ENCODE data around the gene ZNF341.

Gene ZNF341

DNA sequence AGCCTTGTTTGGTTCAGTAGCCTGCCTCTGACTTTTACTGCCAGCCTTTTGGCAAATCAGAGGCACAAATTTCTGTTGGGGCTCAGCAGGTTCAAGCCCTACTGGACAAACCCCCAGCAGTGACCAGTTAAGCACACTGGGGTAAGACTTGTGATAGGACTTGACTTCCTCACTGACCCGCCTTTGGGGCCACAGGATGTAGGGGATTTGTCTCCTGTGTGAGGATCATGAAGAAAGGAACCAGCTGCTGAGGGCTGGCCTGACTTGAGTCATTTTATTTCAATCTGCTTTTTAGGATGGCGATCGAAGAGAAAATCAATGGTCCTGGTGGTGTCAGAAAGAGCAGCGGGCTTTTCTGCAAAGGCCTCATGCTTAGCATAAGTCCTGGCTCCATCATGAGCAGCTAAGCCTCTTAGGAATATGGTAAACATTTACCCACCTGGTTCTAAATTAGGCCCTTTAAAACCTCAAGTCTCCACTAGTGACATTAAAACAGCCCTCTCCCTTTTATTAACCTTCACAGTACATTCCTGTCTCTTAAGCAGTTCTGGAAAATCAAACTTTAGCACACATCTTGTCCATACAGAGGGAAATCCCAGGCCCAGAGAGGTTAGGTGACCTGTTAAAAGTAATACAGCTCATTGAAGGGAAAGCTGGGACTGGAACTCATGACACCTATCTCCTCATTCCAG, 96.0 kb downstream of the ZNF341 start:
- no peak for DNase-seq

DNA sequence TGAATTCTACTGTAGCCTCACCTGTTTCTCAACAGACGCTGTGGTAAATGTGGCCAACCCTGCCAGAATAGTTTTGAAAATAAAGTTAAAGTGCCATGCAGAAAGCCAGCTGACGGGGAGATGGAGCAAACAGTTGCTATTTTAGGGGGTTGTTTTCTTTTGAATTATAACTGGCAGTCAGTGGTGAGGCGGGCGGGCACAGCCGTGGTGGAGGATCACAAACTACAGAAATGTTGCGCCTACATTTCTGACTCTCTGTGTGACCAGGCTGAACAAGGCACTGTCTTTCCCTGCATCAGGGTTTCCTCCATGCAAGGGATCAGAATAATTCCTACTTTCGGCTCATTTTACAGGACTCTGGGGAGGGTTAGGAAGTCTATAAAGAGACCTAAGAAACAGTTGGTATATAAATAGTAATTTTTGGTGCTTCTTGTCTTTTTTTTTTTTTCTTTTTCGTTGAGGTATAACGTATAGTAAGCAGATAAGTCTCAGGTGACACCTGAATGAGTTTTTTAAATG, 96.6 kb downstream of the ZNF341 start:
- no peak for DNase-seq

DNA sequence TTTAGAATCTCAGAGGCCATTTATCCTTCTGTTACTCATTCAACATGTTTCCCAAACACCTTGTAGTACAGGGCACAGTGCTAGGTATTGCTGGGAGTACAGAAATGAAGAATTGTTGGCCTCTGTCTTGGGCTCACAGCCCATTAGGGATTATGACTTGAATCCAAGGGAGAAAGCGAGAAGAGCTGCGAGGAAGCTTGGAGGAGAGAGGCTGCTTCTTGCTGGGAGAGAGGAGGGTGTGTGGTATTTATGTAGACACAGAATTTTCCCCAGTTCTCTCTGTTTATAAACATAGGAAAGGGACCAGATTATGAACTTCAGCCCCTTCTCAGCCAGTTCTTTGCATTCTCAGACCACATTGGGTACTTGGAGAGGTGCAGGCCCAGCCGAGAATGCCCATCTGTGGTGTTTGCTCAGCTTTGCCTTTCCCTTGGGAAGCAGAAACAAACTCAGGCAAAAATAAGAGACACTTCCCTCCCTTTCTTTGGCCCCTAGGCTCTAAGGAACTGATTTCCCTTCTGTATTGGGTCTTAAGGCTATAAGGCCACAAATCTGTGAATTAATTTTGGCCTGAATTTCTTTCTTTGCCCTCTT, 97.3 kb downstream of the ZNF341 start:
- DNase-seq = no peak

DNA sequence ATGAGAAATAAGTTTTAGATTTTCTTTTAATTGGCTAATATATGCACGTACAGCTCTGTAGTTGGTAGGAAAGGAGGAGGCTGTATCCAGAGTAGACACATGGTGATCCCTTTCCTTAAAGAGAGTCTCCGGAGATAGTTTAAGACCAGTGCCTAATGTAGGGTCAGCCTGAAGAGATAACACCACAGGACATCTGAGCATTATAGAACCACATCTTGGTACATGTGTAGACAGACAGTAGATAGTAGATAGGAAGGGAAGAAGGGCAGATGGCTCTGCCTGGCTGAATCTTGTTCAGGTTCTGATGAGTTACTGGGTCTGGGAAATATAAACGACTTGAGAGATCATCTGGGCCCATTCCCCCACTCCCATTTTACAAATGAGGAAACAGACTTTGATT, 97.8 kb downstream of the ZNF341 start:
- DNase-seq = no peak

DNA sequence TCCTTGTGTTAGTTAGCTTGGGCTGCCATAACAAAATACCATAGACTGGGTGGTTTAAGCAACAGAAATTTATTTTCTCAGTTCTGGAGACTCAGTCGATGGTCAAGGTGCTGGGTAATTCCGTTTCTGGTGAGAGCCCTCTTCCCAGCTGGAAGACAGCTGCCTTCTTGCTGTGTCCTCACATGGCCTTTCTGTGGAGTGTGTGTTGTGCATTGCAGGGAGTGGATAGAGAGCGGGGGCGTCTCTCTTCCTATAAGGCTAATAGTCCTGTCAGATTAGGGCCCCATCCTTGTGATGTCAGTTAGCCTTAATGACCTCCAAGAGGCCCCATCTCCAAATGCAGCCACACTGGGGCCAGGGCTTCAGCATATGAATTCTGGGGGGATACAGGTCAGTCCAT, 98.6 kb downstream of the ZNF341 start:
- DNase-seq = no peak

DNA sequence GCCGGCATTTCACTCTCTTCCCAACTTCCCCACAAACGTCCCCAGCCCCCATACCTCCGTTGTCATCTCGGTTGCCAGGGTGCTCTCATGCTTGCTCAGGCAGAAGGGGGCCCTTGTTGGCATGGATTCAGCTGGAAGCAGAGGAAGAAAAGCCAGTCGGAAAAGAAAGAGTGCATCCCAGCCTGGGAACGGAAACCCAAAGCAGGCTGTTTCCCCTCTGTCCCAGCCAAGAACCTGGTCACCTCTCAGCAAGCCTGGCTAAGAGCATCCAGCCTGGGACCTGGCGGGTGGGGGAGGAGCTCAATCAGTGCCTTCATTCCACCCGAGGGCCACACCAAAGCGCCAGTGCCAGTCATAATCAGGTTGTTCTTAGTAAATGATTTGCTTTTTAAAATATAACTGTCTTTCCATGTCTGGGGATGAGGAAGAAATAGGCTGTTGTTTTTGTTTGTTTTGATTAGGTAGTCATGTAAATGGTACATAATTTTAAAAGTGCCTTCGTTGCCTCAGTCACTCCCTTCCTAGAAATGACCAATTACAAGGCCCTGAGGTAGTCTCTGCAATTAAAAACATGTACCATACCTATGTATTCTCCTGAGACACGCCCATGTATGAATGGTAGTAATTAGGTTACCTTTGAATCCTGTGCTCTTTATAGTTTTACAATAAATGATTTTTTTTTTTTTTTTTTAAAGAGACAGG, 100.5 kb downstream of the ZNF341 start:
- no peak for DNase-seq

DNA sequence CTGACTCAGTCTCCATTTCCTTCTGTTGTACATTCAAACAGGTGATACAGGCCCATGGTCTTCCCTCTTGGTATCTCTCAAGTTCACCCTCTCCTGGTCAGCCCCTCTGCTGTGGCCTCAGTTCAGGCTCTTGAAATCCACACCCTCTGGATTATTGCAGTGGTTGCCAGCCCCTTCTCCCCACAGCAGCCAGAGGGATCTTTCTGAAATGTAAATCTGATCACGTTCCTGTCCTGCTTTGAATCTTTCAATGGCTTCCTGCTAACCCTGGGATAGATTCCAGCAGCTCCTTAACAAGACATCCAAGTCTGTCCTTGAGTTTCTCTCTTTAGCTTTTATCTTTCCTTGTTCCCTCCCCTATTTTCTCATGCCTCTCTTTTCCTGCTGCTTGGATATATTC, 101.5 kb downstream of the ZNF341 start:
- DNase-seq = no peak

DNA sequence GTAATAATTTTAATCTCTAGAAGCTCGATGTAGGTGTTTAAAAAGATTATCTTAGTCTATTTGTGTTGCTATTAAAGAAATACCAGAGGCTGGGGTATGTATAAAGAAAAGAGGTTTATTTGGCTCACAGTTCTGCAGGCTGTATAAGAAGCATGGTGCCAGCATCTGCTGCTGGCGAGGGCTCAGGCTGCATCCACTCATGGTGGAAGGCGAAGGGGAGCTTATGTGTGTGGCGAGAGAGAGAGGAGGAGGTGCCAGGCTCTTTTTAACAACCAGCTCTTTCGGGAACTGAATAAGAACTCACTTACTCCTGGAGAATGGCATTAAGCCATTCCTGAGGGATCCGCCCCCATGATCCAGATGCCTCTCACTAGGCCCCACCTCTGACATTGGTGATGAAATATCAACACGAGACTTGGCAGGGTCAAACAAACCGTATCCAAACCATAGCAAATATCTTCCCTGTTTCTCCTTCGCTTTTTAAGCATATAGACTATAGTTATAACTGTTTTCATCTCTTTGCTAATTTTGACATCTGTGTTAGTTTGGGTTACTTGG, 103.9 kb downstream of the ZNF341 start:
- DNase-seq = no peak

DNA sequence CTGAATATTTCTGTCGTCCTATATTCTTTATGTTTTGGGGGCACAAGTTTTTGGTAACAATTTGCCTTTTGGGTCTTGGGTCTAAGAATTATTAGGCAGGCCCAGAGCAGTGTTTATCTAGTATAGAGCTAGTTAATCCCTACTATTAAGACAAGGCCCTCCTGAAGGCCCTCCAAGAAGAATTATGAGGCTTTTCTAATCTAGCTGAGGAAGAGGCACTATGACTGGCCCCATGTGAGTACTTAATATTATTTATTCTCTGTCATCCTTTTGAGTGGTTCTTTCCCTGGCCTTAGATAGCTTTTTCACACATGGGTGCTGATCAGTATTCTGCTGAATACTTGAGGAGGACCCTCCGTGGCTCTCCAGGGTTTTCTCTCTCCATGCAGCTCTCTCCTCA, 104.5 kb downstream of the ZNF341 start:
- DNase-seq = no peak

DNA sequence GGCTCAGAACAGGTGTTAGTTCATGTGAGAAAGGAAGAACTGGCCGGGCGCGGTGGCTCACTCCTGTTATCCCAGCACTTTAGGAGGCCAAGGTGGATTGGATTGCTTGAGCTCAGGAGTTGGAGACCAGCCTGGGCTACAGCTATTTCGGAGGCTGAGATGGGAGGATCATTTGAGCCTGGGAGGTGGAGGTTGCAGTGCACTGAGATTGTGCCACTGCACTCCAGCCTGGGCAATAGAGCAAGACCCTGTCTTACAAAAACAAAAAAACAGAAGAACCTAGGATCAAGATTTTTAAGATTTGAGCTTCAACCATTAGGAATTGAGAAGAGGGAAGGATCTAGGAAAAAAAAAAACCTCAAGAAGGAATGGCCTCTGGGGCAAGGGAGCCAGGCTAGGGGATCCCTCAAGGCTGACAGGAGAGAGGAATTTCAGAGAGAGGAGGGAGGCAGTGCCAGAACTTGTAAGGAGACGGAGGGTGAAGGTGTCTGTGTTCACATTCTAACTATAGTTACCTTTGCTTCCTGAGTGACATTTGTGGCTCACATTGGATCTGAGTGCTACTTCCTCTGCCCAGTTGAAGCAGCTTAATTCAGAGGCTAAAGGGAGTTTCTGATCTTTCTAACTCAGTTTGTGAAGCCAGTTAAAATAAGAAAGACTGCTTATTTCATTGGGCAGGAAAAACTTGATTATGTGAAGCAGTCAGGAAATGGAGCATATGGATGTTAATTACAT, 105.5 kb downstream of the ZNF341 start:
- DNase-seq = no peak

DNA sequence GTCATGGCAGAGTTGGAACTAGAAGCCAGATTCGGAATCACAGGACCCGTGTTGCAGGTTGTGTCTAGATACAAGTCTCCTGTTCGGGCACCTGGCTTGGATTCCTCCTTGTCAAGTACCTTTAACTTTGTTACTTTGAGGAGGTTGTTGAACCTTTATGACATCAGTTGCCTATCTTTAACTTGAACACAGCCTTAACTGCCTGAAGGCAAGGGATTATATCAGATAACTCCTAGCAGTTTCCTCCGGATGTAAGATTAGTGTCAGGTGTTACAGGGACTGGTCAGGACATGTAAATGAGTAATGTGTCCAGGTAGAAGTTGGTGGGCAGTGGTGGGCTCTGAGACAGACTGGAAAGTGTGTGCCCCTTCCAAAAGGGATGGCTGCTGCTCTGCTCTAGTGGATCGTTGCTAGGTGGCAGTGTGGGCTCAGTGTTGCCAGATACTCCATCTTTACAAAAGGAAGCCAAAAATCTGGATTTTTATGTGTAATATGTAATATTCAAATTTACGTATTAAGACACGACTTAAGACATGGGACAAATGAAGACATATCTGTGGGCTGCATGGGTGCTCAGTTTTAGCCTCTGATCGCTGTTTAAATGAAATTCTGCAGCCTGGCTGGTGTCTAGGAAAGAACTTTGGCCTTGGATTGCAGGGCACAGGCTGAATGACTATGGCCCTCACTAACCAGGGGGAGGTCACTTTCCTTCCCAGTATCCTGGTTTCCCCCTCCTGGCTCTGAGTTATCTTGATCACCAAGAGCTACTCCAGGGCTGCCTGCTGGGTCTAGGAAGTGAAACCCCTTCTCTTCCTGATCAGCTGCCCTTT, 106.5 kb downstream of the ZNF341 start:
- DNase-seq = no peak

DNA sequence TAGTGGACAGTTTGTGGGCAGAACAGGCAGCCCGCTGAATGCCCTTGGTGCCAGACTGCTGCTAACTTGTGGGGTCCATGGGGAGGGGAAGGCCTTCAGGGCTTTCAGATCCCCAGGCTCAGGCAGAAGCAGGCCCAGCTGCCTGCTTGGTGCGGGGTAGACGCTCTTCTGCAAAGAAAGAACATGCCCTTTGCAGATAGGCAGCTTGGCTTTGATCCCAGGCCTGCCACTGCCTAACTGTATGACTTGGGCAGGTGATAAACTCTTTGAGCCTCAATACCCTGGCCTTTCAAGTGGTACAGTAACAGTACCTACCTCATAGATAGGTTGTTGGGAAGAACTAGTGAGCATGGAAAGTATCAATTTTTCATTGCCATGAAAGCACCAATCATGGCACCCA, 107.8 kb downstream of the ZNF341 start:
- DNase-seq = no peak

DNA sequence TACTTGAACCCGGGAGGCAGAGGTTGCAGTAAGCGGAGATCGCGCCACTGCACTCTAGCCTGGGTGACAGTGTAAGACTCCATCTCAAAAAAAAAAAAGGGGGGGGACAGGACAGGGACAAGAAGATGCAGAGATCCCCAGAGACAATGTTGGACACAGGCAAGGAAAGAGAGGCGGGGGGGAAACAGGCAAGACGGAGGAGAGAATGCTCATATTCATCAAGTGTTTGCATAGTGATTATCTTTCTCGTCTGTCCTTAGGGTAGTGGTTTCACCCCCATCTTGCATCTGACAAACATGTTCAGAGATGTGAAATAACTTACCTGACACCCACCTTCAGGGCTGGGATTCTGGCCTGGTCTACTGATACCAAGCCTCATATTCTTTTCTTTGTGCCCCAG, 108.4 kb downstream of the ZNF341 start:
- no peak for DNase-seq

DNA sequence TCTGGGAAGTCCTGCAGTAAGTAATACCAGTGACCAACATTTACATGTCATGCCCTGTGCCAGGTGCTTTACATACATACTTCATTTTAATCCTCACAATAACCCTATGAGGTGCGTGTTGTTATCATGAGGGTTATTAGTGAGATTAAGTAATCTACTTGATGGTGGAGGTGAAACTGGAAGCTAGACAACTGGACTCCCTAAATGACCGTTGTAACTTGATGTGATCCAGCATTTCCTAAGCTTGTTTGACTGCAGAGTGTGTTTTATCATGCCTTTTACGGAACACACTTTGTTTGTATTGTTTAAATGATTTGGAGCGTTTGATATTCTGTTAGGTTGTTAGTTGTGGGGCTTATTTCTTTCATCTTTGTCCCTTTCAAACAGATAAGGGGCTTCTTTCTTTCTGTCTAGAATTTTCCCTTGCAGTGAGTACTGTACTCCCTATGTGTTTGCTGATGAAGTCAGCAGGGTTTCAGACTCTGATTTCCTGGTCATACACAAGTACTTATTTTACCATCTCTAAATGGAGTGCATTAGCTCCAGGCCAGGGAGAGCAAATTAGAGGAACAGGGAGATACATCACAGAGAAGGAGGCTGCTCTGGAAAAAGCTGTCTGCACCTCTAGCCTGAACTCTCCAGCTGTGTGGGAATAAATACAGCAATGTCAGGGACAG, 109.1 kb downstream of the ZNF341 start:
- DNase-seq = no peak

DNA sequence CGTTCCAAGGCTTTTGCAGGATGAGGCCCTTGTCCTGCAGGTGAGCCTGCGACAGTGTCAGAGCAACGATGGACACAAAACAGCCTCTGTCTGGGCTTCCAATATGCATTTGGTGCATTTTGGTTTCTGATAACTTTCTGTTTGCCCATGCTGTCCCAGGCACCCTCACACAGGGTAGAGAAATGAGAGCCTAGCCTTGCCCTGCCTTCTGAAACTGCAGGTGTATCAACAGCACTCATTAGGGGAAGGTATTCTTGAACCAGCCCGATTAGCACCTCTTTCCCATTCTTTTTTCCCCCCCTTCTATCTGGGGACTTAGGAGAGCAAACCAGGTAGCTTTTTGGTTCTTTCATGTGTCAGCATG, 109.6 kb downstream of the ZNF341 start:
- no peak for DNase-seq

Data from CD4-positive, alpha-beta T cell treated with Interferon alpha-2 for 1 hour (primary cell).